B cell (primary cell): ENCODE measurements around the gene GFPT2. TPM values are rescaled to one million over a fixed set of nuclear protein-coding genes. Genes with fewer than 3 reads are reported as not detected.

Source experiments
- ATAC-seq: fragments of 200-7000 bp; cut with Tn5 transposase; one replicate; pipeline ENCODE4 v1.10.0; 2021; ENCODE audit warnings: low read depth, mild to moderate bottlenecking, moderate number of reproducible peaks, moderate library complexity
- CTCF ChIA-PET: fragments of 350-600 bp; sonication (Branson Sonifier 250); formaldehyde crosslinking; loops from one replicate; lab custom pipeline; 2021; ENCODE audit warnings: antibody characterized with exemption, inconsistent platforms; lab: Charles Lee
- POLR2A ChIA-PET: fragments of 350-600 bp; sonication (Branson Sonifier 250); formaldehyde crosslinking; loops from one replicate; lab custom pipeline; 2021; ENCODE audit warnings: antibody characterized with exemption; lab: Charles Lee
- DNase-seq: peaks from one replicate; pipeline ENCODE4 v3.0.0; 2013
- H2AFZ ChIP-seq: 2 replicates; pipeline ENCODE4 v1.6.1; 2012; ENCODE audit warnings: mild to moderate bottlenecking, low read depth, low read length; ENCODE audit not compliant: insufficient read depth, poor library complexity, severe bottlenecking
- H3K27ac ChIP-seq, 2 donors: 1 replicate in 1 of 2; 2 replicates in 1 of 2; pipeline ENCODE4 v1.5.1; 2012 to 2013; ENCODE audit warnings: low read length in 2 of 2, mild to moderate bottlenecking in 2 of 2, moderate library complexity in 1 of 2
- H3K27me3 ChIP-seq, 4 experiments: fragments of 200-600 bp in 1 of 4; sonication (generic) in 1 of 4; replicated peaks in 1 of 4; 1 replicate in 2 of 4; 2 replicates in 2 of 4; pipeline versions ENCODE4 v1.6.1 to v1.7.0; 2013 to 2016; ENCODE audit warnings: low read length in 3 of 4, mild to moderate bottlenecking in 2 of 4, mixed read lengths in 1 of 4, moderate library complexity in 1 of 4; ENCODE audit not compliant: insufficient read depth in 4 of 4, control insufficient read depth in 3 of 4; ENCODE audit errors: control extremely low read depth in 1 of 4
- H3K36me3 ChIP-seq, 2 experiments: replicated peaks in 1 of 2; 1 replicate in 1 of 2; 2 replicates in 1 of 2; pipeline versions ENCODE4 v1.6.1 to v1.7.1; 2013; ENCODE audit warnings: low read length in 1 of 2; ENCODE audit not compliant: insufficient read depth in 2 of 2, control insufficient read depth in 1 of 2; ENCODE audit errors: control extremely low read depth in 1 of 2, extremely low read depth in 1 of 2
- H3K4me1 ChIP-seq, 2 donors: fragments of 200-600 bp in 1 of 2; sonication (generic) in 1 of 2; 1 replicate in 1 of 2; 2 replicates in 1 of 2; pipeline versions ENCODE4 v1.5.1 to v1.6.1; 2013 to 2017; ENCODE audit warnings: low read length in 2 of 2; ENCODE audit not compliant: control insufficient read depth in 2 of 2, insufficient read depth in 2 of 2
- H3K4me2 ChIP-seq: replicated peaks from 2 replicates; pipeline ENCODE3; 2012; ENCODE audit warnings: mild to moderate bottlenecking, low read depth, low read length; ENCODE audit not compliant: poor library complexity, severe bottlenecking
- H3K4me3 ChIP-seq, 5 experiments: fragments of 200-600 bp in 1 of 5; sonication (generic) in 1 of 5; 1 replicate in 3 of 5; 2 replicates in 2 of 5; pipeline versions ENCODE4 v1.5.1 to v1.7.0; 2011 to 2016; ENCODE audit warnings: low read length in 4 of 5, mild to moderate bottlenecking in 4 of 5, low read depth in 2 of 5, control low read depth in 1 of 5, moderate library complexity in 1 of 5; ENCODE audit not compliant: insufficient read depth in 1 of 5; ENCODE audit errors: control extremely low read depth in 1 of 5, extremely low read depth in 1 of 5
- H3K79me2 ChIP-seq: fragments of 200-600 bp; sonication (generic); one replicate; pipeline ENCODE4 v1.6.0; 2016; ENCODE audit warnings: low read length; ENCODE audit not compliant: control insufficient read depth, insufficient read depth
- H3K9ac ChIP-seq: fragments of 200-600 bp; sonication (generic); 2 replicates; pipeline ENCODE4 v1.6.1; 2017; ENCODE audit warnings: mild to moderate bottlenecking, low read length, moderate library complexity
- H3K9me3 ChIP-seq, 3 donors: one replicate each; pipeline versions ENCODE4 v1.6.1 to v1.7.1; 2013; ENCODE audit warnings: low read length in 2 of 3; ENCODE audit not compliant: control insufficient read depth in 2 of 3, insufficient read depth in 1 of 3; ENCODE audit errors: control extremely low read depth in 1 of 3
- H4K20me1 ChIP-seq: 2 replicates; pipeline ENCODE4 v1.6.0; 2012; ENCODE audit warnings: mild to moderate bottlenecking, low read length; ENCODE audit not compliant: insufficient read depth, control insufficient read depth, poor library complexity, severe bottlenecking
- H3K27ac Mint-ChIP-seq: one replicate; pipeline ENCODE4 v1.8.0; 2021; ENCODE audit warnings: mixed read lengths
- H3K27me3 Mint-ChIP-seq: one replicate; pipeline ENCODE4 v1.8.0; 2021; ENCODE audit warnings: mixed read lengths
- H3K4me1 Mint-ChIP-seq: one replicate; pipeline ENCODE4 v1.8.0; 2021; ENCODE audit warnings: mixed read lengths
- H3K4me3 Mint-ChIP-seq: one replicate; pipeline ENCODE4 v1.8.0; 2021; ENCODE audit warnings: mixed read lengths
- H3K9me3 Mint-ChIP-seq: one replicate; pipeline ENCODE4 v1.8.0; 2022; ENCODE audit warnings: mixed read lengths; ENCODE audit not compliant: insufficient read depth
- EZH2 ChIP-seq: IDR thresholded peaks from 2 replicates; pipeline ENCODE4 v1.6.1; 2012; ENCODE audit warnings: borderline replicate concordance, low read depth, mild to moderate bottlenecking, moderate library complexity, low read length; ENCODE audit not compliant: insufficient read depth, poor library complexity, severe bottlenecking
- WGBS: methylation state at CpG from one replicate; pipeline ENCODE4 v1.1.5; 2013; ENCODE audit warnings: missing lambda C conversion rate; ENCODE audit not compliant: insufficient coverage; 5-methylcytosine and 5-hydroxymethylcytosine counted together
- intact Hi-C: fragments of 100-400 bp; cut with micrococcal nuclease; formaldehyde crosslinking; loops from one replicate; pipeline ENCODE4 v1.10.0; 2022
- polyA plus RNA-seq: library from polyadenylated mRNA; depleted of rRNA; stranded (reverse); fragments of >200 nt; gene quantifications from 2 replicates; pipeline ENCODE4 v1.2.3, GENCODE V29; 2012
- total RNA-seq, 2 donors: library from RNA; stranded (reverse); fragments of 120-200 nt in 1 of 2; gene quantifications; 1 replicate in 1 of 2; 2 replicates in 1 of 2; pipeline versions ENCODE4 v1.2.3 to v1.2.4, GENCODE V29; 2013 to 2022
- TF ChIP-seq, protein P1 (sequence below): fragments of 200-600 bp; IDR thresholded peaks from one replicate; pipeline ENCODE4 v1.8.0; 2022; ENCODE audit warnings: antibody characterized with exemption, mild to moderate bottlenecking

GFPT2 gene
- total and polyA plus RNA-seq, 2 donors (not counting 1 experiment from before 2014, with no cell fraction given): 0.03 to 2.8 TPM

GRCh38 chr5:180400416-180400815 lies 47.3 kb upstream of the GFPT2 start:
- CTCF ChIA-PET: no interaction called here
- H2AFZ ChIP-seq: no peak overlapping the region
- no peak for ATAC-seq
- no peaks in the 10 kb centered on the region for H4K20me1 ChIP-seq
- Mint-ChIP-seq H3K27me3 (peaks cover 3% of the 10 kb centered on the region), H3K27ac (no peak overlapping the region), H3K4me1 (no peaks in the 10 kb centered on the region), H3K4me3 (no peak overlapping the region), H3K9me3 (peaks cover 2% of the 10 kb centered on the region)
- no peaks in the 10 kb centered on the region for H3K79me2 ChIP-seq
- intact Hi-C loops: no loop called here
- no peaks in the 10 kb centered on the region for H3K36me3 ChIP-seq
- H3K4me1 ChIP-seq: no peaks in the 10 kb centered on the region
- POLR2A ChIA-PET: no interaction called here
- no peaks in the 10 kb centered on the region for H3K27me3 ChIP-seq
- H3K9ac ChIP-seq: no peak overlapping the region
- H3K27ac ChIP-seq: no peak overlapping the region
- WGBS: 85% methylated on average over 9 of the region's 9 CpGs
- no peak for DNase-seq
- TF ChIP-seq, protein P1, sequence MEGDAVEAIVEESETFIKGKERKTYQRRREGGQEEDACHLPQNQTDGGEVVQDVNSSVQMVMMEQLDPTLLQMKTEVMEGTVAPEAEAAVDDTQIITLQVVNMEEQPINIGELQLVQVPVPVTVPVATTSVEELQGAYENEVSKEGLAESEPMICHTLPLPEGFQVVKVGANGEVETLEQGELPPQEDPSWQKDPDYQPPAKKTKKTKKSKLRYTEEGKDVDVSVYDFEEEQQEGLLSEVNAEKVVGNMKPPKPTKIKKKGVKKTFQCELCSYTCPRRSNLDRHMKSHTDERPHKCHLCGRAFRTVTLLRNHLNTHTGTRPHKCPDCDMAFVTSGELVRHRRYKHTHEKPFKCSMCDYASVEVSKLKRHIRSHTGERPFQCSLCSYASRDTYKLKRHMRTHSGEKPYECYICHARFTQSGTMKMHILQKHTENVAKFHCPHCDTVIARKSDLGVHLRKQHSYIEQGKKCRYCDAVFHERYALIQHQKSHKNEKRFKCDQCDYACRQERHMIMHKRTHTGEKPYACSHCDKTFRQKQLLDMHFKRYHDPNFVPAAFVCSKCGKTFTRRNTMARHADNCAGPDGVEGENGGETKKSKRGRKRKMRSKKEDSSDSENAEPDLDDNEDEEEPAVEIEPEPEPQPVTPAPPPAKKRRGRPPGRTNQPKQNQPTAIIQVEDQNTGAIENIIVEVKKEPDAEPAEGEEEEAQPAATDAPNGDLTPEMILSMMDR: no peak
- no peak overlapping the region for H3K4me2 ChIP-seq
- peaks cover 0 to 13% (median 0%) of the 10 kb centered on the region in 3 donors for H3K9me3 ChIP-seq
- no peak overlapping the region for H3K4me3 ChIP-seq

GRCh38 chr5:180399401-180400215 lies 46.5 kb upstream of the GFPT2 start:
- CTCF ChIA-PET: no interaction called here
- intact Hi-C loops: no loop called here
- Mint-ChIP-seq H3K27ac (no peak overlapping the region), H3K4me3 (no peak overlapping the region), H3K27me3 (peaks cover 3% of the 10 kb centered on the region), H3K4me1 (no peaks in the 10 kb centered on the region), H3K9me3 (peaks cover 2% of the 10 kb centered on the region)
- no peaks in the 10 kb centered on the region for H3K36me3 ChIP-seq
- H2AFZ ChIP-seq: no peak overlapping the region
- WGBS: 96% methylated on average over 18 of the region's 20 CpGs
- H3K4me3 ChIP-seq: no peak overlapping the region
- no peaks in the 10 kb centered on the region for H3K4me1 ChIP-seq
- H3K9me3 ChIP-seq: peaks cover 0 to 13% (median 0%) of the 10 kb centered on the region in 3 donors
- POLR2A ChIA-PET: no interaction called here
- H4K20me1 ChIP-seq: no peaks in the 10 kb centered on the region
- TF ChIP-seq EZH2: no peak
- TF ChIP-seq, protein P1: no peak
- DNase-seq (no peak), ATAC-seq (no peak)
- H3K4me2 ChIP-seq: no peak overlapping the region
- H3K27me3 ChIP-seq: no peaks in the 10 kb centered on the region
- no peaks in the 10 kb centered on the region for H3K79me2 ChIP-seq
- no peak overlapping the region for H3K27ac ChIP-seq
- no peak overlapping the region for H3K9ac ChIP-seq
